GOT3 (cell line): ENCODE measurements around the gene UNG.
"Not testable (repeated sequence)": the region's sequence is repeated elsewhere in the genome, so short reads cannot be mapped to it uniquely, and the experiment has no call there.

Experiments
- DNase-seq: peaks from one replicate; lab custom pipeline; 2025; ENCODE audit warnings: mixed read lengths; lab: John Stamatoyannopoulos, UW

The UNG gene

DNA sequence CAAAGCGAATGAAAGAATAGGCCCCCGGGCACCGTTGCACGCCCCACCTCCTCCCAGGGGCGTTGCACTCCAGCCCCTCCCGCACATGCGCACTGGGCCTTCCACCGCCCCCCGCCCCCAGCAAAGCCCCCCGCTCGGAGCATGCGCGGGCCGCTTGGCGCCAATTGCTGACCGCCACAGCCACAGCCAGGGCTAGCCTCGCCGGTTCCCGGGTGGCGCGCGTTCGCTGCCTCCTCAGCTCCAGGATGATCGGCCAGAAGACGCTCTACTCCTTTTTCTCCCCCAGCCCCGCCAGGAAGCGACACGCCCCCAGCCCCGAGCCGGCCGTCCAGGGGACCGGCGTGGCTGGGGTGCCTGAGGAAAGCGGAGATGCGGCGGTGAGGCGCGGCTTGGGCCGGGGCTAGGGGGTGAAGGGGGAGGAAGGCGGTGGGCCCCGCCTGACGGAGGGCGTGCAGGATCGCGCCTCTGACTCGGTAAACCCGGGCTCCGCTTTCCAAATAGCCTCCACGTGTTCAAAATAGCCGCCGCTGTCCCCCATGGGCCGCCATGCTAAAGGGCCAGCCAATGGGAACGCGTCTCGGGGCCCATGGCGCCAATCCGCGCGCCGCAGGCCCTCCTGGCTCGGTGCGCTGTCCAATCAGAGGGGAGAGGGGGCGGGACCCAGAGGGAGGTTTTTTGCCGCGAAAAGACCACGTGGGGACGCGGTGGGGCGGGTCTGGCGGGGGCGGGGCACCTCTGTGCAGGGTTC, at the start of gene UNG:
Gene UNG, plus strand, starts transcription at position 163 of the 748 bp plus-strand sequence. Its CDS starts 83 bp downstream, at position 246.
- DNase-seq, result peak; percentile 68

DNA sequence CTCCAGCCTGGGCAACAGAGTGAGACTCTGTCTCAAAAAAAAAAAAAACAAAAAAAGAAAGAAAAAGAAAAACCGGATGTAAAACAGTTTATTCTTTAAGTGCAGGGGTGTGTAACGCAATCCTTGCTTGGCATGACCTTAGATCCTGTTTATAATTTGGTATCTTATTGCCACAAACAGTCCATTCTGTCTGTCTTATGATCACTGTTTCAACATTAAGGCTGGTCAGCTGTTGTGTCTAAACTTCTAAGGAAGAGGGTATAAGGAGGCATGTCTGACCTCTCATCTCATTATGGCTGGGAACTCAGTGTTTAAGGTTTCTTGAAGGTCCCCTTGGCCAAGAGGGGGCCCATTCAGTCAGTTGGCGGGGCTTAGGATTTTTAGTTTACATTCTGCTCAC, 48.7 kb upstream of the UNG start:
- DNase-seq, result not testable (repeated sequence)

DNA sequence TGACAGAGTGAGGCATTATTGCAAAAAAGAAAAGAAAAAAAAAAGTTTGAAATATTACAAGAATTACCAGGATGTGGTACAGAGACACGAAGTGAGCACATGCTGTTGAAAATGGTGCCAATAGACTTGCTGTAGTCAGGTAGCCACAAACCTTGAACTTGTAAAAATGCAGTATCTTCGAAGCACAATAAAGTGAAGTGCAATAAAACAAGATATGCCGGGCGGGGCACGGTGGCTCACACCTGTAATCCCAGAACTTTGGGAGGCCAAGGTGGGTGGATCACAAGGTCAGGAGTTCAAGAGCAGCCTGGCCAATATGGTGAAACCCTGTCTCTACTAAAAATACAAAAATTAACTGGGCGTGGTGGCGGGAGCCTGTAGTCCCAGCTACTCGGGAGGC, 47.6 kb upstream of the UNG start:
- not testable (repeated sequence) for DNase-seq

DNA sequence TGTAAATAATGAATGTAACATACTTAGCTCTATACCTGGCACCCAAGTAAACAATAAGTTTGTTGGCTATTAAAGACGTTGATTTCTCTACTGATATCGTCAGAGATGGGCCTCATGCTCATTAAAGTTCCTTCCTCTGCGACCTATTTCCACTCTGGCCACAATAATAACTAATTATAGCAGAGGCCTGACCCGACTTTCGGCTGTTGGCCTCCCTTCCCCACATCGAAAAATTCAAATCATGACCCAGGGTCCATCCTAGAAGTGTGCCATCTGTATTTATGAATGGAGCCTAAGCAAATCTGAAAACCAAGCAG, 45.3 kb upstream of the UNG start:
- DNase-seq, result no peak

DNA sequence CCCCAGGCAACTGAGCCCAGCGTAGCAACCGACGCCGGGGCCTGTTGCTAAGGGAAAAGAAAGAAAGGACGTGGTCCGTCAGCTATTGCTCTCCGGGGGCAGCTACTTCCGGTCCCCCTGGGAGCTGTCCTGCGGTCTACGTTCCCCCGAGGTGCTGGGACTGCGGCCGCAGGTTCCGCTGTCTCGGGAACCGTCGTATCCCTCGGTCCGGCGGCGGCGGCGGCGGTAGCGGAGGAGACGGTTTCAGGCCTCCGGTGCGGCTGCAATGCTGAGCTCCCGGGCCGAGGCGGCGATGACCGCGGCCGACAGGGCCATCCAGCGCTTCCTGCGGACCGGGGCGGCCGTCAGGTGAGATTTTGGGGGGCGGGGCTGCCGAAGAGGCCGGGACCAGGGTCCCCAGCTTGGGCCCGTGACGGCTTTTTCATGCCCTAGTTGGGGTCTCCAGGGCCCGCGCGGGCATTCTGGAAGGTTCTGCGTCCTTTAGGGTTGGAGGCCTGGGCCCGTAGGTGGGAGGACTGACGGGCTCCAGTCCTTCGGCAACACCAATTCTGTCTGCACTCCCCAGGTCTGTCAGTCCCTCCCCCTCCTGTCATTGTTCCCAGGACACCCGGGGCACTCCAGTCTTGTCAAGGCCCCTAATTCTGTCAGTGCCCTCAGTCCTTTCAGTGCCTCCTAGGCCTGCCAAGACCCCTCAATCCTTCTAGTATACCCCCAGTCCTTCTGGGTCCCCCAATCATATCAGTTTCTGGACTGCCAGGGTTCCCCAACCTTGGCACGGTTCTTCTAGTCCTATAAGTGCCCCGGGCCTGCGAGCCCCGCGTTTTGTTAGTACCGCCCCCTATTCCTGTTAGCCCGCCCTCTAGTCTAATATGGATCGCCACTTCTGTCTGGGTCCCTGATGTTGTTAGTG, 44.7 kb upstream of the UNG start, which contains the start of gene USP30:
Gene USP30, plus strand, starts transcription at position 163 of the 910 bp plus-strand sequence. Its CDS starts 103 bp downstream, at position 266.
- peak; percentile 28 for DNase-seq

DNA sequence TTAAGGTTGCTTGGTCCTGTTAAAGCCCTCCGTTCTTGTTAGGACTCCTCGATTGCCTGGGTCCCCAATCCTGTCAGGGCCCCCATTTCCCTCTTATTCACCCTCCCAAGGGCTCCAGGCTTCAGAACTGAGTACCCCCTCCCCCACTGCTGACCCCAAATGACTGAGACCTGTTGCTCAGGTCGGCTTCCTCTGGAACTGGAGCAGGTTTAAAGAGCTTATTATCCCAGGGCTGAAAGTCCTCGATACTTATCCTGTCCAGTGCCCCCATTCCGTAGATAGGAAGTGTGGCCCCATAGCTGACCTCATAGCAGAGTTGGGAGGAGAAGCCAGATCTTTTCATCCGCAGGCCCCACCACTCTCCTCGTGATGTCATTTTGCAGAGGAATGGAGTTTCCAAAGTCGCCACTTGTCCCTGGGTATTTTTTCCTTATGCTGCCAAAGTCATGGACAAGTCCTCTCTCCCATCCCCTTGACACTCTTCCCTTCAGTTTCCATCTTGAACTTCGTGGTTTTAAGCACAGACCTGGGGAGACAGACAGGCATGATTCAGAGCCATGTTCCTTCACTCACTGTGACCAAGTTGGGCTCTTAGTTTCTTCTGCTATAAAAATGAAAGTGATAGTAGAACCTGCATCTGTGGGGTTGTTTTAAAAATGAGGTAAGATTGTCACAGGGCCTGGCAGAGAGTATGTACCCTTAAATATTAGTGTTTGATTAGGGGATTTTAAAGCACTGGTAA, 43.8 kb upstream of the UNG start:
- DNase-seq, result no peak

DNA sequence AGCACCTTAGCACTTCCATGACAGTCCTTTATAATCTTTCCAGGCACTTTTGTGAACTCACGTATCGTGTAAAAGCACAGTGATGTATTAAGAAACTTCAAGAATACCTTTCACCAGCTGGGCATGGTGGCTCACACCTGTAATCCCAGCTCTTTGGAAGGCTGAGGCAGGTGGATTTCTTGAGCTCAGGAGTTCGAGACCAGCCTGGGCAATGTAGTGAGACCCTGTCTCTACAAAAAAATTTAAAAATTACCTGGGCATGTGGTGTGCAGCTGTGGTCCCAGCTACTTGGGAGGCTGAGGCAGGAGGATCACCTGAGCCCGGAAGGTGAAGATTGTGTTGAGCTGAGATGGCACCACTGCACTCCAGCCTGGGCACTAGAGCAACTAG, 43.3 kb upstream of the UNG start:
- DNase-seq, result not testable (repeated sequence)

DNA sequence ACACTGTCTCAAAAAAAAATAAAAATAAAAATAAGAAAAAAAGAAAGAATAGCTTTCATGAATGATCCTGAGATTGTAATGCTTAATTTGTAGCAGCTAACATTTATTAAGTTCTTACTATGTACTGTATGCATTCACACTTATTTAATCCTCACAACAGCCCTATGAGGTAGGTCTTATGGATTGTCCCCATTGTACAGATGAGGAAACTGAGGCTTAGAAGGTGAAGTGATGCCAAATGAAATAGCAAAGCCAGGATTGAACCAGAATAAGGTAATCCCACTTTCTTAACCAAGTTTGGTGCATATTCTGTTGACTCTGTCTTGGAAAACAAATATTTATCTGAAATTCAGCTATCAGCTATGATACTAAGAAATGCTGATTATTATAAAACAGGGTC, 42.9 kb upstream of the UNG start:
- DNase-seq, result no peak

DNA sequence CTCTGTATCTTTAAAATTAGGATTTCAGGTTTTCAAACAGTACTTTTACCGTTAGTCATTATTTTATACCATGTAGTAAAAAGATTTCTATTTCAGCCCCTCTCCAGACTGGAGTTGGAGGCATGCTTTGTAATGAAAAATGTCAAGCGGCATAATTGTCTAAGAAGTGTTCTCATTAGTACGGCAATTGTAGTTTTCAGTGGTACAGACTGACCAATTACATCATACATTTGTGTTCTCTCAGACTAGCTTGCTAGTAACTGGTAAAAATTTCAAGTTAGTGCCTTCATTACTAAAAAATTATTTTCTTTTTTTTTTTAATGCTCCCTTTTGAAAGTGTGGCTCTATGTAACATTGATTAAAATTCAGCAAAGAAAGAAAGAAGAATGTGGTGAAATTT, 40.5 kb upstream of the UNG start:
- no peak for DNase-seq

DNA sequence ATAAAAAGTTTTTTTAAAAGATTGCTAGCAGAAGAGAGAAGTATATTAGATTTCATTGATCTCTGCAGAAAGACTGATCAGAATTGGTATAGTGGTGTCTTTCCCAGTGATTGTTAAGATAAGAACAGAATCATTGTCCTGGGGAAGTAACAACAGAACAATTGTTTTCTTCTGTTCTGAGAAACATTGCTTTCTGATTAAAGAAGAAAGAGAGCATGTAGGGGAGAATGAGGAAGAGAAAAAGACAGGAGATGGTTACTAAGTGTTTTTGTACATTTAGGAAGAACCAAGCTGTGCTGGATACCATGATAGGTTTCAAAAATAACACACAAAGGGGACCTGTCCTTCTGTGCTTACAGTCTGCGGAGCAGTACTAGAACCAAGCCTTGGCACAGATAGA, 40.0 kb upstream of the UNG start:
- no peak for DNase-seq

DNA sequence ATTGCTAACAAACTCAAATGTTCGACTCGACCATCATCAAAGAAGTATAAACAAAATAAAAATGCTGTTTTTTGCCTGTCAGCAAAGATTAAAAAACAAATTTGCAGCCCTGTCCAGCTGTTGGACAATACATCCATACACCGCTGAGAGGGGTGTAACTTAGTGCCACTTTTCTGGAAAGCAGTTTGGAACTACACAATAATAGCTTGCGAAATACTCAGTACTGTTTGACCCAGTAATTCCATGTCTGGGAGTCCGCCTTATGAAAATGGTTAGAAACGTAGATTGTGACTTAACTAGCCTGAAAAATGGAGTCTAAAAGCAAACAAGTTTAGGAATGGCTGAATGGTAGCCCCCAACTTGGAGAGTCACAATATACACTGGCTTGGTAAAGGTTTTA, 38.6 kb upstream of the UNG start:
- no peak for DNase-seq

DNA sequence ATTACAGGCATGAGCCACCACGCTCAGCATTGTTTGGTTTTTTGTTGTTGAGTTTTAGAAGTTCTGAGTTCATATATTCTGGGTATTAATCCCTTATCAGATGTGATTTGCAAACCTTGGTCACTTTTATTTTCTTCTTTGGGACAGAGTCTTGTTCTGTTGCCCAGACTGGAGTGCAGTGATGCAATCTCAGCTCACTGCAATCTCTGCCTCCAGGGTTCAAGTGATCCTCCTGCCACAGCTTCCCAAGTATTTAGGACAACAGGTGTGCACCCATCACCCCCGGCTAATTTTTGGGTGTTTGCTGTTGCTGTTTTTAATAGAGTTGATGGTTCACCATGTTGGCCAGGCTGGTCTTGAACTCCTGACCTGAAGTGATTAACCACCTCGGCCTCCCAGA, 33.3 kb upstream of the UNG start:
- no peak for DNase-seq

DNA sequence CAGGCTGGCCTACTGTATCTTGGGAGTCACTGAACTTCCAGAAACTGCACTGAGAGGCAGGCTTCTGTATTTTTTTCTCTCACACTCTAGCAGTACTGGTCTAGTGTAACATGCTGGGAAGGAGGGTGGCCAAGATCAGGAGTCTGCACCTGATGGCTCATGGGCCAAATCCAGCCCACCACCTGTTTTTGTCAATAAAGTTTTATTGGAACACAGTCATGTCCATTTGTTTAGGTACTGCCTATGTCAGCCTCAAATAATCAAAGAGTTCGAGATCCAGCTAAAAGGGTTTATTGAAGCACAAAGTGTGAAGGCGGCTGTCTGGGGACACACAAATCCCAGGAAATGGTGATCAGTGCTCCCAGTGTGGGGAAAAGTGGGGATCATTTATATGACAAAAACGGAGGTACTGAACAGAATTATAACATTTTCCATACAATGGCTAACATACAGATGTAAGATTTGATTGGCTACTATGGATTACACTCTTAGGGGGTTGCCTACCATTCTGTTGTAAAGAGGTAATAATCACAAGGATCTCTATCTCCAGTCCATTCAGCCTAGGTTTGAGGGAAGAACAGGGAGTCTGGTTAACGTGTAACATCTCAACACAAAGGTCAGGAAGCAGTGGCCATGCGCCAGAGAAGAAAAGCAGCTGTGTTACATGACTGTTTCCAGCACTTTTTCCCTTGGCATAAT, 32.1 kb upstream of the UNG start:
- DNase-seq, result no peak

DNA sequence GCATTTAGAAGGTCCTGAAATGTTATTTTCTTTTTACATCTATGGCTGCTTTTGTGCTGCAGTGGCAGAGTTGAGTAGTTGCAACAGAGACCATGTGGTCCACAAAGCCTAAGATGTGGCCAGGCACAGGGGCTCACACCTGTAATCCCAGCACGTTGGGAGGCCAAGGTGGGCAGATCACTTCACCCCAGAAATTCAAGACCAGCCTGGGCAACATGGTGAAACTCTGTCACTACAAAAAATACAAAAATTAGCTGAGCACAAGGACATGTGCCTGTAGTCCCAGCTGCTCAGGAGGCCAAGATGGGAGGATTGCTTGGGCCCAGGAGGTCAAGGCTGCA, 31.6 kb upstream of the UNG start:
- DNase-seq, result no peak

DNA sequence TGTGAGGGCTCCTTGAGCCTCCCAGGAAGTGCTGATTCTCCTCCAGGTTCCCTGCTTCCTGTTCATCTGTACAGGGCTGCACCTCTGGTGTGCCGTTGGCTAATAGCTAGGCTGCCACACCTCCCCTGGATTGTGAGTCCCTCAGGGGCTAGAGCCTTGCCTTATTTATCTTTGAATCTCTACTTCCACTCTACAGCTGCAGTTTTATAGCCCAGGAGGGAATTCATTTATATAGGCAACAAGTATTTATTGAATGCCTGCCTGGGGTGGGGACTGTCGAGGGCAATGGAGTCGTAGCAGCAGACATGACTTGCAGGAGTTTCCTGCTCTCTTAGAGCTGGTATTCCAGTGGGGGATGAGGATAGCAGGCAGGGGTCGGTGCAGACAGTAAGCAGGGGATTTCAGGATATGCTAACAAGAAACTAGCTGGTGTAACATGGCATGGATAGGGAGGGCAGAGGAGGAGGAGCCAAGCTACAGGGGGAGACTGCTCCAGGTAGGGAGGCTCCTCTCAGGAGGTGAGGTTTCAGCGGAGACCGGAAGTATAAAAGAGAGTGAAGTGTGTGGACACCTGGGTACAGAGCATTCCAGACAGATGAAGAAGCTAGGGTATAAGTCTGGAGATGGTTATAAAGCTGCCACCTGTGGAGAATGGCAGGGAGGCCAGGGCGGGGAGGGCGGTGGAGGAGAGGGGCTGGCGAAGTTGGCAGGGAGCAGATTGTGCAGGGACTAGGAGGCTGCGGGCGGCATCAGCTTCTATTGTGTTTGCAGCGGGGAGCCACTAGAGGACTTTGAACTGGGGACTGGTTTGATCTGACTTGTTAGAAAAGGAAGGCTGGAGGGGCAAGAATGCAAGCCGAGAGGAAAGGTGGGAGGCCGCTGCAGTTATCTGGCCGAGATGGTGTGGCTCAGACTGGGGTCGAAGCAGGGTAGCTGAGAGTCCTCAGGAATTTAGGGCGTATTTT, 27.8 kb upstream of the UNG start:
- no peak for DNase-seq

DNA sequence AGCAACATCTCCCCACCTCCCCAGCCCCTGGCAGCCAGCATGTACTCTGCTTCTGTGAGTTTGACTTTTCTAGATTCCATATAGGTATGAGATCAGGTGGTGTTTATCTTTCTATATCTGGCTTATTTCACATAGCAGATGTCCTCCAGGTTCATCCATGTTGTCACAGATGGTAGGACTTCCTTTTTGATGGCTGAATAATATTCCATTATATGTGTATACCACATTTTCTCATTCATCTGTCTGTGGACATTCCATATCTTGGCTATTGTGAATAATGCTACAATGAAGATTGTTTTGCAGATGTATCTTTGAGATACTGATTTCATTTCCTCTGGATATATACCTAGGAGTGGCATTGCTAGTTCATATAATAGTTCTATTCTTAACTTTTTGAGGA, 22.5 kb upstream of the UNG start:
- DNase-seq, result no peak

DNA sequence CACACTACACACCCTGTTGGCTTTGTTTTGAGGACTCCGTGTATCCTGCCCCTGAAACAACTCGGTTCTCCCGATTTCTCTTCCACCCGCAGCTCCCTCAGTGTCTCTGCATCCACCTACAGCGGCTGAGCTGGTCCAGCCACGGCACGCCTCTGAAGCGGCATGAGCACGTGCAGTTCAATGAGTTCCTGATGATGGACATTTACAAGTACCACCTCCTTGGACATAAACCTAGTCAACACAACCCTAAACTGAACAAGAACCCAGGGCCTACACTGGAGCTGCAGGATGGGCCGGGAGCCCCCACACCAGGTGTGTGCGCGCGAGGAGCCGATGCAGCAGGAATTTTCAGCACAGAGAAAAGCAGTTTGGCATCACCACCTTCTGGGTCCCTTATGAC, 14.6 kb upstream of the UNG start:
- DNase-seq, result no peak

DNA sequence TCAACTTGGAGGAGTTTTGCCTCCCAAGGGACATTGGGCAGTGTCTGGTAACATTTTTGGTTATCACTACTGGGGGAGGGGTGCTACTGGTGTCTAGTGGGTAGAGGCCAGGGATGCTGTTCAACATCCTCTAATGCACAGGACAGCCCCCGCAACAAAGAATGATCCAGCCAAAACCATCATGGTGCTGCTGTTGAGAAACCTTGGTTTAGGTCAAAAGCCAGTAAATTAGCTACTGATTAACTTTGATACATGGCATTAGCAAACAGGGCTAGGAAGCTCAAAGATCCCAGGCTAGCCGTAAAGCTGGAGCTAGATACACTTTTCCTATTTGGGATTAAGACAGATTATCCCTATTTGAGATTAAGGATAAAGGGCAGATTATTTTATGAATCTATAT, 13.0 kb upstream of the UNG start:
- no peak for DNase-seq

DNA sequence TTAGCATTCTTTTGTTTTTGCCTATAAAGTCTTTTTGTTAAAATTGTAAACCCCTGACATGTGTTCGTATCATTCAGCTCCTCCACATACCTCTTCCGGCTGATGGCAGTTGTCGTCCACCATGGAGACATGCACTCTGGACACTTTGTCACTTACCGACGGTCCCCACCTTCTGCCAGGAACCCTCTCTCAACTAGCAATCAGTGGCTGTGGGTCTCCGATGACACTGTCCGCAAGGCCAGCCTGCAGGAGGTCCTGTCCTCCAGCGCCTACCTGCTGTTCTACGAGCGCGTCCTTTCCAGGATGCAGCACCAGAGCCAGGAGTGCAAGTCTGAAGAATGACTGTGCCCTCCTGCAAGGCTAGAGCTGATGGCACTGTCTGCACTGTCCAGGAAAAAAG, 11.8 kb upstream of the UNG start:
- DNase-seq, result no peak

DNA sequence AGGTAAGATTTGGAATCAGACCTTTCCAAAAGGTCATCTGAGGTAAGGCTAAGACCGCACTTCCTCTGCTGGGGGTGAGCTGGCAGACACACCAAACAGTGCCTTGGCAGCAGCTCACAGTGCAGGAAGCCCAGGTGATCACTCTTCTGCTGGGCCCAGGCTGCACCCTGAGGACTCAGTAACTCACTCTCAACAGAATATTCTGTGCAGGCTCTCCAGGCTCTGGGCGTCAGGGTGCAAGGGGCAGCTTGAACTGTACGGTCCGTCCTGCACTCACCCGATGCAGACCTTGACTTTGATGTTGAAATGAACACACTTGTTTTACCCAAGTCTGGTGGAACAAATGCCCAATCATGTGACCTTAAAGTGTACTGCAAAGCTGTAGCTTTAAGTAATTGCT, 10.1 kb upstream of the UNG start:
- no peak for DNase-seq

DNA sequence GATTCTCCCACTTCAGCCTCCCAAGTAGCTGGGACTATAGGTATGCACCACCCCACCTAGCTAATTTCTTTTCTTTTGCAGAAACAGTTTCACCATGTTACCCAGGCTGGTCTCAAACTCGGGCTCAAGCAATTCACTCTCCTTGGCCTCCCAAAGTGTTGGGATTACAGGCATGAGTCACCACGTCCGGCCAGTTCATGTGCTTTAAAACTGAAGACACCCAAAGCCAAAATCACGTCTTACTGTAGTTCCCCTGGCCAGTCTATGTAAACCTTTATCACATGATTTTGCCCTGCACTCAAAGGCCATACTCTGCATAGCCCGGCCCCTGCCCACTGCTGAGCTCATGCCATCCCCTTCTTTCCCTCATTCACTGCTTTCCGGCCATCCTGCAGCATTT, 8.6 kb upstream of the UNG start:
- no peak for DNase-seq
